Upper lobe of left lung (tissue), 6 donors: ENCODE measurements around the gene HLA-DOA. TPM values are rescaled to one million over a fixed set of nuclear protein-coding genes. Genes with fewer than 3 reads are reported as not detected.

Experiments
- ATAC-seq, 2 donors: fragments of 200-7000 bp; cut with Tn5 transposase; one replicate each; pipeline ENCODE4 v1.9.1; 2022; ENCODE audit warnings: mild to moderate bottlenecking in 2 of 2, moderate library complexity in 2 of 2; ENCODE audit not compliant: low FRiP score in 2 of 2
- DNase-seq, 2 donors: peaks; one replicate each; pipeline ENCODE4 v3.0.0-alpha.2; 2019 to 2020
- H3K27ac ChIP-seq, 4 donors: fragments of 200-600 bp; sonication (generic); one replicate each; pipeline ENCODE4 v1.5.1; 2016 to 2019
- H3K27me3 ChIP-seq, 4 donors: fragments of 200-600 bp; sonication (generic); one replicate each; pipeline ENCODE4 v1.5.1; 2017 to 2019
- H3K36me3 ChIP-seq, 4 donors: fragments of 200-600 bp; sonication (generic); one replicate each; pipeline ENCODE4 v1.5.1; 2016 to 2019
- H3K4me1 ChIP-seq, 4 donors: fragments of 200-600 bp; sonication (generic); one replicate each; pipeline ENCODE4 v1.5.1; 2018 to 2019
- H3K4me3 ChIP-seq, 4 donors: fragments of 200-600 bp; sonication (generic); one replicate each; pipeline ENCODE4 v1.5.1; 2017 to 2019; ENCODE audit warnings: mild to moderate bottlenecking in 2 of 4, moderate library complexity in 1 of 4
- H3K9me3 ChIP-seq, 4 donors: fragments of 200-600 bp; sonication (generic); one replicate each; pipeline ENCODE4 v1.5.1; 2018 to 2019
- EP300 ChIP-seq, 4 donors: sonication (generic); formaldehyde crosslinking; IDR thresholded peaks; one replicate each; pipeline ENCODE4 v1.5.1; 2017; ENCODE audit warnings: antibody characterized with exemption in 4 of 4, control low read depth in 2 of 4
- POLR2A ChIP-seq, 4 donors: fragments of 450-650 bp; IDR thresholded peaks; one replicate each; pipeline ENCODE4 v1.5.1; 2016 to 2017; ENCODE audit warnings: antibody characterized with exemption in 4 of 4, mild to moderate bottlenecking in 2 of 4
- POLR2AphosphoS5 ChIP-seq, 2 donors: sonication (generic); formaldehyde crosslinking; IDR thresholded peaks; one replicate each; pipeline ENCODE4 v1.5.1; 2017; ENCODE audit warnings: antibody characterized with exemption in 2 of 2
- WGBS, 2 donors: methylation state at CpG; one replicate each; pipeline ENCODE4 v1.1.5; 2017 to 2018; 5-methylcytosine and 5-hydroxymethylcytosine counted together
- total RNA-seq, 6 donors: library from RNA; depleted of rRNA in 4 of 6; stranded (reverse); fragments of >200 nt in 4 of 6; gene quantifications; one replicate each; pipeline versions ENCODE4 v1.1.0 to v1.2.1, GENCODE V29; 2016 to 2021
- TF ChIP-seq, protein P1 (sequence below), 6 experiments: fragments of 450-650 bp in 4 of 6; fragments of 200-600 bp in 2 of 6; sonication (generic) in 2 of 6; IDR thresholded peaks; one replicate each; pipeline ENCODE4 v1.5.1; 2016 to 2019; ENCODE audit warnings: antibody characterized with exemption in 6 of 6
- donor health status: DM: no; HTN: no; CAD: no; lungs with moderate emphysema.
- donor health status: DM: no; HTN: yes; CAD: no; lungs with severe emphysema.

Gene HLA-DOA
- total RNA-seq, 6 donors from 2014 or later, result 9.4 to 56.8 (median 30.5) TPM

- no peaks in the 10 kb centered on the region for H3K36me3 ChIP-seq
- TF ChIP-seq POLR2AphosphoS5 (IDR thresholded peaks at IDR 0.05), result no peak
- no peak for TF ChIP-seq POLR2A (IDR thresholded peaks at IDR 0.05)
- no peak overlapping the region for H3K4me3 ChIP-seq
- no peaks in the 10 kb centered on the region for H3K27me3 ChIP-seq
- H3K27ac ChIP-seq, result no peak overlapping the region
- ATAC-seq (no peak), DNase-seq (no peak)
- no peaks in the 10 kb centered on the region for H3K9me3 ChIP-seq
- 67 to 78% methylated on average over 6 of the region's 6 CpGs for WGBS, 2 donors
- H3K4me1 ChIP-seq, result no peaks in the 10 kb centered on the region
Observed at GRCh38 chr6:33050014-33050810, 40.8 kb upstream of the HLA-DOA start.

- ATAC-seq (no peak), DNase-seq (no peak)
- TF ChIP-seq, protein P1, sequence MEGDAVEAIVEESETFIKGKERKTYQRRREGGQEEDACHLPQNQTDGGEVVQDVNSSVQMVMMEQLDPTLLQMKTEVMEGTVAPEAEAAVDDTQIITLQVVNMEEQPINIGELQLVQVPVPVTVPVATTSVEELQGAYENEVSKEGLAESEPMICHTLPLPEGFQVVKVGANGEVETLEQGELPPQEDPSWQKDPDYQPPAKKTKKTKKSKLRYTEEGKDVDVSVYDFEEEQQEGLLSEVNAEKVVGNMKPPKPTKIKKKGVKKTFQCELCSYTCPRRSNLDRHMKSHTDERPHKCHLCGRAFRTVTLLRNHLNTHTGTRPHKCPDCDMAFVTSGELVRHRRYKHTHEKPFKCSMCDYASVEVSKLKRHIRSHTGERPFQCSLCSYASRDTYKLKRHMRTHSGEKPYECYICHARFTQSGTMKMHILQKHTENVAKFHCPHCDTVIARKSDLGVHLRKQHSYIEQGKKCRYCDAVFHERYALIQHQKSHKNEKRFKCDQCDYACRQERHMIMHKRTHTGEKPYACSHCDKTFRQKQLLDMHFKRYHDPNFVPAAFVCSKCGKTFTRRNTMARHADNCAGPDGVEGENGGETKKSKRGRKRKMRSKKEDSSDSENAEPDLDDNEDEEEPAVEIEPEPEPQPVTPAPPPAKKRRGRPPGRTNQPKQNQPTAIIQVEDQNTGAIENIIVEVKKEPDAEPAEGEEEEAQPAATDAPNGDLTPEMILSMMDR (IDR thresholded peaks at IDR 0.05), result no peak
- no peak for TF ChIP-seq POLR2A (IDR thresholded peaks at IDR 0.05)
- no peak for TF ChIP-seq EP300 (IDR thresholded peaks at IDR 0.05)
- TF ChIP-seq POLR2AphosphoS5 (IDR thresholded peaks at IDR 0.05), result no peak
- Histone ChIP-seq H3K27me3 (no peaks in the 10 kb centered on the region), H3K4me3 (no peak overlapping the region), H3K4me1 (no peaks in the 10 kb centered on the region), H3K27ac (no peak overlapping the region), H3K36me3 (no peaks in the 10 kb centered on the region), H3K9me3 (no peaks in the 10 kb centered on the region)
- 65 to 67% methylated on average over 9 of the region's 9 CpGs for WGBS, 2 donors
Observed at GRCh38 chr6:33049323-33050013, 40.1 kb upstream of the HLA-DOA start.

DNA sequence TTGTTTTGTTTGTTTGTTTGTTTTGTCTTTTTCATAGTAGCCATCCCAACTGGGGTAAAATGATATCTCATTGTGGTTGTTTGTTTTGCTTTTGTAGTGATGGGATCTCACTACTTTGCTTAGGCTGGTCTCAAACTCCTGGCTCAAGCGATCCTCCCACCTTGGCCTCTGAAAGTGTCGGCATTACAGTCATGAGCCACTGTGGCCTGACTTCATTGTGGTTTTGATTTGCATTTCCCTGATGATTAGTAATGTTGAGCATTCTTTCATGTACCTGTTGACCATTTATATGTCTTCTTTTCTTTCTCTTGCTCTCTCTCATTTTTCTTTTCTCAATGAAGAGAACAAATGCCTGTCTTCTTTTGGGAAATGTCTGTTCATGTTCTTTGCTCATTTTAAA is 30.8 kb upstream of the HLA-DOA start:
- H3K27ac ChIP-seq, result no peak overlapping the region
- H3K4me3 ChIP-seq, result no peak overlapping the region
- DNase-seq, result no peak
- no peak for ATAC-seq
- no peaks in the 10 kb centered on the region for H3K9me3 ChIP-seq
- no peaks in the 10 kb centered on the region for H3K4me1 ChIP-seq
- H3K27me3 ChIP-seq, result no peaks in the 10 kb centered on the region
- no peaks in the 10 kb centered on the region for H3K36me3 ChIP-seq
- TF ChIP-seq POLR2AphosphoS5 (IDR thresholded peaks at IDR 0.05) (no peak), POLR2A (IDR thresholded peaks at IDR 0.05) (no peak), EP300 (IDR thresholded peaks at IDR 0.05) (no peak)
- TF ChIP-seq, protein P1 (IDR thresholded peaks at IDR 0.05), result no peak
- 93 to 100% methylated on average over 2 of the region's 2 CpGs for WGBS, 2 donors

GRCh38 chr6:33036535-33036934 is 27.1 kb upstream of the HLA-DOA start:
- ATAC-seq, result no peak

GRCh38 chr6:33034554-33034953 is 25.2 kb upstream of the HLA-DOA start:
- 97 to 100% methylated on average over 1 of the region's 1 CpG for WGBS, 2 donors
- TF ChIP-seq POLR2A (IDR thresholded peaks at IDR 0.05), result no peak
- TF ChIP-seq POLR2AphosphoS5 (IDR thresholded peaks at IDR 0.05), result no peak
- TF ChIP-seq, protein P1 (IDR thresholded peaks at IDR 0.05), result no peak
- TF ChIP-seq EP300 (IDR thresholded peaks at IDR 0.05), result no peak

More at GRCh38 chr6:33036535-33036934, 27.1 kb upstream of the HLA-DOA start:
- H3K9me3 ChIP-seq, result no peaks in the 10 kb centered on the region
- no peaks in the 10 kb centered on the region for H3K27me3 ChIP-seq
- no peak for DNase-seq
- no peak overlapping the region for H3K4me3 ChIP-seq
- WGBS, 2 donors, result 43 to 65% methylated on average over 1 of the region's 1 CpG
- no peak overlapping the region for H3K27ac ChIP-seq
- no peaks in the 10 kb centered on the region for H3K36me3 ChIP-seq
- TF ChIP-seq POLR2A (IDR thresholded peaks at IDR 0.05), result no peak
- no peak for TF ChIP-seq POLR2AphosphoS5 (IDR thresholded peaks at IDR 0.05)
- TF ChIP-seq EP300 (IDR thresholded peaks at IDR 0.05), result no peak
- TF ChIP-seq, protein P1 (IDR thresholded peaks at IDR 0.05), result no peak
- no peaks in the 10 kb centered on the region for H3K4me1 ChIP-seq

More at GRCh38 chr6:33034554-33034953, 25.2 kb upstream of the HLA-DOA start:
- no peaks in the 10 kb centered on the region for H3K27me3 ChIP-seq
- no peaks in the 10 kb centered on the region for H3K36me3 ChIP-seq
- no peak overlapping the region for H3K27ac ChIP-seq
- DNase-seq, result no peak
- ATAC-seq, result no peak
- H3K4me3 ChIP-seq, result no peak overlapping the region
- peaks cover 0 to 5% (median 4%) of the 10 kb centered on the region in 4 donors for H3K4me1 ChIP-seq
- no peaks in the 10 kb centered on the region for H3K9me3 ChIP-seq
